ENCODE results near the gene CHST13.

The CHST13 gene

GRCh38 chr3:126526668-126527005 is 2.7 kb downstream of the CHST13 start:
- Histone ChIP-seq H3K79me2 (ENCODE audit: insufficient read depth, low read length) (no peaks in the 10 kb centered on the region), H3K9ac (ENCODE audit: low read depth, low read length) (no peak overlapping the region), H4K20me1 (ENCODE audit: insufficient read depth, low read length) (no peaks in the 10 kb centered on the region), H3K4me1 (ENCODE audit: insufficient read depth, low read length) (no peaks in the 10 kb centered on the region), H2AFZ (ENCODE audit: low read depth, low read length) (no peak overlapping the region), H3K9me3 (ENCODE audit: insufficient read depth, low read length, severe bottlenecking) (no peaks in the 10 kb centered on the region), H3K27me3 (ENCODE audit: insufficient read depth, low read length, poor library complexity) (no peaks in the 10 kb centered on the region), H3K4me3 (ENCODE audit: low read depth in 1 of 2, low read length in 2 of 2) (no peak overlapping the region), H3K36me3 (ENCODE audit: insufficient read depth, low read length) (no peaks in the 10 kb centered on the region), H3K27ac (ENCODE audit: low read length) (no peak overlapping the region), H3K4me2 (ENCODE audit: insufficient read depth, low read length) (no peak overlapping the region)
- ATAC-seq (ENCODE audit: insufficient read depth, low read depth) = no peak
- TF ChIP-seq CTCF (IDR thresholded peaks at IDR 0.05; ENCODE audit: borderline replicate concordance, extremely low read depth, low read length, poor library complexity, severe bottlenecking) (no peak), EZH2 (IDR thresholded peaks at IDR 0.05; ENCODE audit: borderline replicate concordance, low read depth, low read length, severe bottlenecking) (no peak)
- no peak for DNase-seq

GRCh38 chr3:126527006-126527405 is 3.1 kb downstream of the CHST13 start:
- no peak overlapping the region for H3K4me2 ChIP-seq (ENCODE audit: insufficient read depth, low read length)

GRCh38 chr3:126527455-126528211 is 3.7 kb downstream of the CHST13 start:
- Histone ChIP-seq H3K4me2 (ENCODE audit: insufficient read depth, low read length) (no peak overlapping the region), H3K36me3 (ENCODE audit: insufficient read depth, low read length) (no peaks in the 10 kb centered on the region), H4K20me1 (ENCODE audit: insufficient read depth, low read length) (no peaks in the 10 kb centered on the region), H3K4me3 (ENCODE audit: low read depth in 1 of 2, low read length in 2 of 2) (no peak overlapping the region), H3K4me1 (ENCODE audit: insufficient read depth, low read length) (no peaks in the 10 kb centered on the region), H3K9ac (ENCODE audit: low read depth, low read length) (no peak overlapping the region), H3K9me3 (ENCODE audit: insufficient read depth, low read length, severe bottlenecking) (no peaks in the 10 kb centered on the region), H3K27me3 (ENCODE audit: insufficient read depth, low read length, poor library complexity) (no peaks in the 10 kb centered on the region), H3K79me2 (ENCODE audit: insufficient read depth, low read length) (no peaks in the 10 kb centered on the region), H3K27ac (ENCODE audit: low read length) (no peak overlapping the region), H2AFZ (ENCODE audit: low read depth, low read length) (no peak overlapping the region)
- no peak for DNase-seq
- no peak for ATAC-seq (ENCODE audit: insufficient read depth, low read depth)
- TF ChIP-seq EZH2 (IDR thresholded peaks at IDR 0.05; ENCODE audit: borderline replicate concordance, low read depth, low read length, severe bottlenecking) (no peak), CTCF (IDR thresholded peaks at IDR 0.05; ENCODE audit: borderline replicate concordance, extremely low read depth, low read length, poor library complexity, severe bottlenecking) (no peak)

More at GRCh38 chr3:126527006-126527405, 3.1 kb downstream of the CHST13 start:
- TF ChIP-seq EZH2 (IDR thresholded peaks at IDR 0.05; ENCODE audit: borderline replicate concordance, low read depth, low read length, severe bottlenecking) (no peak), CTCF (IDR thresholded peaks at IDR 0.05; ENCODE audit: borderline replicate concordance, extremely low read depth, low read length, poor library complexity, severe bottlenecking) (no peak)
- H3K4me1 ChIP-seq (ENCODE audit: insufficient read depth, low read length) = no peaks in the 10 kb centered on the region
- no peak overlapping the region for H2AFZ ChIP-seq (ENCODE audit: low read depth, low read length)
- DNase-seq (no peak), ATAC-seq (ENCODE audit: insufficient read depth, low read depth) (no peak)
- no peak overlapping the region for H3K4me3 ChIP-seq (ENCODE audit: low read depth in 1 of 2, low read length in 2 of 2)
- H3K36me3 ChIP-seq (ENCODE audit: insufficient read depth, low read length) = no peaks in the 10 kb centered on the region
- H3K9me3 ChIP-seq (ENCODE audit: insufficient read depth, low read length, severe bottlenecking) = no peaks in the 10 kb centered on the region
- no peaks in the 10 kb centered on the region for H3K27me3 ChIP-seq (ENCODE audit: insufficient read depth, low read length, poor library complexity)
- no peaks in the 10 kb centered on the region for H4K20me1 ChIP-seq (ENCODE audit: insufficient read depth, low read length)
- H3K79me2 ChIP-seq (ENCODE audit: insufficient read depth, low read length) = no peaks in the 10 kb centered on the region
- no peak overlapping the region for H3K9ac ChIP-seq (ENCODE audit: low read depth, low read length)
- no peak overlapping the region for H3K27ac ChIP-seq (ENCODE audit: low read length)
